Peyer's patch (tissue), 4 donors: ENCODE data around the gene PPP1R1B.

Source experiments
- POLR2A ChIP-seq, 2 donors: fragments of 450-650 bp; IDR thresholded peaks; one replicate each; pipeline ENCODE4 v1.5.1; 2017; ENCODE audit warnings: antibody characterized with exemption in 2 of 2, mild to moderate bottlenecking in 2 of 2, moderate library complexity in 2 of 2
- TF ChIP-seq, protein P1 (sequence below), 6 experiments: fragments of 450-650 bp in 4 of 6; fragments of 200-600 bp in 2 of 6; sonication (generic) in 1 of 6; IDR thresholded peaks; one replicate each; pipeline ENCODE4 v1.5.1; 2017 to 2019; ENCODE audit warnings: antibody characterized with exemption in 6 of 6, mild to moderate bottlenecking in 3 of 6, moderate library complexity in 1 of 6

DNA sequence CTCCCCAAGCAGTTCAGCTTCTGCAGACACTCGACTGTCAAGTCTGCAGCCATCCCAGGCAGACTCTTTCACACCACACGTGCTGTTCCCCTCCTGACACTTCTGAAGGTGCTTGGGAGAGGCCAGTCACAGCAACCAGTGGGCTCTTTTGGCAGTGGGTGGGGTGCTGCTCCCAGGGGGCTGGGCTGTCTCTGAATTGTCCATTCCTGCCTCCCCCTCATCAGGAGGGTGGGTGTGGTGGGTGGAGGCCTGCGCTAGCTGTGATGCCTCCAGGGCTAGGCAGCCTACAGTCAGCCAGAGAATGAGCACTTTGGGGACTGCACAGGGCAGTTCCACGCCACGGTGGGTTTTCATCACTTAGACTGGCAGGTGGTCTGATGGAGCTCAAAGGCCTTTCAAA is 20.5 kb downstream of the PPP1R1B start:
- TF ChIP-seq, protein P1, sequence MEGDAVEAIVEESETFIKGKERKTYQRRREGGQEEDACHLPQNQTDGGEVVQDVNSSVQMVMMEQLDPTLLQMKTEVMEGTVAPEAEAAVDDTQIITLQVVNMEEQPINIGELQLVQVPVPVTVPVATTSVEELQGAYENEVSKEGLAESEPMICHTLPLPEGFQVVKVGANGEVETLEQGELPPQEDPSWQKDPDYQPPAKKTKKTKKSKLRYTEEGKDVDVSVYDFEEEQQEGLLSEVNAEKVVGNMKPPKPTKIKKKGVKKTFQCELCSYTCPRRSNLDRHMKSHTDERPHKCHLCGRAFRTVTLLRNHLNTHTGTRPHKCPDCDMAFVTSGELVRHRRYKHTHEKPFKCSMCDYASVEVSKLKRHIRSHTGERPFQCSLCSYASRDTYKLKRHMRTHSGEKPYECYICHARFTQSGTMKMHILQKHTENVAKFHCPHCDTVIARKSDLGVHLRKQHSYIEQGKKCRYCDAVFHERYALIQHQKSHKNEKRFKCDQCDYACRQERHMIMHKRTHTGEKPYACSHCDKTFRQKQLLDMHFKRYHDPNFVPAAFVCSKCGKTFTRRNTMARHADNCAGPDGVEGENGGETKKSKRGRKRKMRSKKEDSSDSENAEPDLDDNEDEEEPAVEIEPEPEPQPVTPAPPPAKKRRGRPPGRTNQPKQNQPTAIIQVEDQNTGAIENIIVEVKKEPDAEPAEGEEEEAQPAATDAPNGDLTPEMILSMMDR (IDR thresholded peaks at IDR 0.05) = no peak
- no peak for TF ChIP-seq POLR2A (IDR thresholded peaks at IDR 0.05)
